Smooth muscle cell (in vitro differentiated cells): ENCODE measurements around the gene ECHDC3. TPM values are rescaled to one million over a fixed set of nuclear protein-coding genes. Genes with fewer than 3 reads are reported as not detected.

Source experiments
- DNase-seq: peaks from one replicate; lab custom pipeline; 2025; ENCODE audit not compliant: unreplicated experiment; lab: John Stamatoyannopoulos, UW
- H2AFZ ChIP-seq: fragments of 200-600 bp; sonication (generic); 2 replicates; pipeline ENCODE4 v1.6.0; 2016; ENCODE audit warnings: antibody characterized with exemption, low read depth, mild to moderate bottlenecking
- H3F3A ChIP-seq: fragments of 200-600 bp; sonication (generic); 2 replicates; pipeline ENCODE4 v1.6.0; 2017; ENCODE audit warnings: antibody characterized with exemption, low read depth
- H3K27ac ChIP-seq: fragments of 200-600 bp; sonication (generic); 2 replicates; pipeline ENCODE4 v1.5.1; 2016; ENCODE audit warnings: low read depth, mild to moderate bottlenecking
- H3K27me3 ChIP-seq: fragments of 200-600 bp; sonication (generic); 2 replicates; pipeline ENCODE4 v1.6.1; 2016; ENCODE audit warnings: low read depth, mild to moderate bottlenecking
- H3K36me3 ChIP-seq: fragments of 200-600 bp; sonication (generic); 2 replicates; pipeline ENCODE4 v1.5.1; 2016; ENCODE audit warnings: low read depth
- H3K4me1 ChIP-seq: fragments of 200-600 bp; sonication (generic); 2 replicates; pipeline ENCODE4 v1.5.1; 2016; ENCODE audit warnings: low read depth
- H3K4me2 ChIP-seq: fragments of 200-600 bp; sonication (generic); 2 replicates; pipeline ENCODE4 v1.6.0; 2016; ENCODE audit warnings: mild to moderate bottlenecking
- H3K4me3 ChIP-seq: fragments of 200-600 bp; sonication (generic); 2 replicates; pipeline ENCODE4 v1.5.1; 2016; ENCODE audit warnings: mild to moderate bottlenecking
- H3K79me2 ChIP-seq: fragments of 200-600 bp; sonication (generic); 2 replicates; pipeline ENCODE4 v1.6.0; 2016; ENCODE audit warnings: low read depth, mild to moderate bottlenecking
- H3K9ac ChIP-seq: fragments of 200-600 bp; sonication (generic); 2 replicates; pipeline ENCODE4 v1.6.0; 2016; ENCODE audit warnings: low read depth
- H3K9me3 ChIP-seq: fragments of 200-600 bp; sonication (generic); replicated peaks from 2 replicates; pipeline ENCODE4 v1.5.1; 2016; ENCODE audit warnings: low read depth
- H4K20me1 ChIP-seq: fragments of 200-600 bp; sonication (generic); 2 replicates; pipeline ENCODE4 v1.6.0; 2016; ENCODE audit warnings: low read depth
- CTCF ChIP-seq: fragments of 200-600 bp; sonication (generic); IDR thresholded peaks from 2 replicates; pipeline ENCODE4 v1.5.1; 2017; ENCODE audit warnings: borderline replicate concordance, mild to moderate bottlenecking, antibody characterized with exemption; ENCODE audit not compliant: insufficient read depth, poor library complexity, severe bottlenecking
- WGBS: methylation state at CpG from one replicate; pipeline ENCODE4 v1.1.7; 2016; ENCODE audit warnings: low lambda C conversion rate; 5-methylcytosine and 5-hydroxymethylcytosine counted together
- polyA plus RNA-seq: library from polyadenylated mRNA; unstranded; fragments of >200 nt; fragmentation: Nextera tagmentation; extraction: Ambion mirVana; gene quantifications from 2 replicates; pipeline ENCODE4 v1.2.1, GENCODE V29; 2016
- total RNA-seq: library from RNA; depleted of rRNA; stranded (reverse); fragments of >200 nt; gene quantifications from 2 replicates; pipeline ENCODE4 v1.2.3, GENCODE V29; 2014

The ECHDC3 gene
- total RNA-seq (10.2 and 14.1 TPM in 2 replicates), polyA plus RNA-seq (6.0 and 8.7 TPM in 2 replicates)

- Histone ChIP-seq H3K4me1 (peaks cover 5% of the 10 kb centered on the region), H4K20me1 (no peaks in the 10 kb centered on the region), H3K4me3 (peak within 1 kb of the TSS; percentile 45), H3K79me2 (no peaks in the 10 kb centered on the region), H2AFZ (peak within 1 kb of the TSS; percentile 37), H3K9me3 (no peaks in the 10 kb centered on the region), H3F3A (no peaks in the 10 kb centered on the region), H3K27ac (no peak within 1 kb of the TSS), H3K4me2 (peak within 1 kb of the TSS; percentile 81), H3K9ac (no peak within 1 kb of the TSS), H3K36me3 (no peaks in the 10 kb centered on the region), H3K27me3 (no peaks in the 10 kb centered on the region)
- TF ChIP-seq CTCF = no peak
- DNase-seq = no peak
- 36% methylated on average over 69 of the region's 93 CpGs for WGBS
Observed at GRCh38 chr10:11742009-11742778, at the start of gene ECHDC3. Gene ECHDC3, plus strand, starts transcription at chr10:11742382. Its CDS starts 195 bp downstream, at chr10:11742577.

DNA sequence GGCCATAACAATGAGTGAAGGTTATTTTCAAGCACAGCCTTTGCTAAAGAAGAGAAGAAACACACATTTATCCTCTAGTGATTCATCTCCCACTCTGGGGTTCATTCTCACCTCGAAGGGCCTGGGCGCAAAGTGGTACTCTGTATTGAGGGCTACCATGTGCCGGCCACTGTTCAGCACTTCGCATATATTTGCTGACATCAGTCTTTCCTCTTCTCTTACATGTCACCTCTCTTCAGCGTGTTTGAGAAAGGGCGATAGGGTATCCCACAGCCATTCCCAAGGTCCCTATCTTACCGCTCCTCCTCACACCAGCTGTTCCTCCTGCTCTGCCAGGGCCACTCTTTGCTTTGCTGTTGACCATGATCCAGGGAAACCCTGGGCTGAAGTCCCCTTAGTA, 48.8 kb upstream of the ECHDC3 start:
- no peak overlapping the region for H3K27ac ChIP-seq
- H3K79me2 ChIP-seq = no peaks in the 10 kb centered on the region
- no peak for TF ChIP-seq CTCF
- WGBS = 98% methylated on average over 7 of the region's 7 CpGs
- no peaks in the 10 kb centered on the region for H3K27me3 ChIP-seq
- no peak overlapping the region for H2AFZ ChIP-seq
- peaks cover 4% of the 10 kb centered on the region for H3K4me1 ChIP-seq
- H4K20me1 ChIP-seq = no peaks in the 10 kb centered on the region
- H3K4me2 ChIP-seq = no peak overlapping the region
- H3K9me3 ChIP-seq = no peaks in the 10 kb centered on the region
- H3F3A ChIP-seq = peaks cover 8% of the 10 kb centered on the region
- no peak overlapping the region for H3K9ac ChIP-seq
- DNase-seq = no peak
- no peaks in the 10 kb centered on the region for H3K36me3 ChIP-seq
- H3K4me3 ChIP-seq = no peak overlapping the region

GRCh38 chr10:11695779-11696178, 46.4 kb upstream of the ECHDC3 start:
- 97% methylated on average over 2 of the region's 2 CpGs for WGBS
- DNase-seq = no peak
- no peak overlapping the region for H3K27ac ChIP-seq

More at GRCh38 chr10:11695779-11696178, 46.4 kb upstream of the ECHDC3 start:
- H3K9me3 ChIP-seq = no peaks in the 10 kb centered on the region
- H3K27me3 ChIP-seq = no peaks in the 10 kb centered on the region
- no peaks in the 10 kb centered on the region for H3K36me3 ChIP-seq
- H3K4me3 ChIP-seq = no peak overlapping the region
- no peak overlapping the region for H3K4me2 ChIP-seq
- H4K20me1 ChIP-seq = no peaks in the 10 kb centered on the region
- no peak for TF ChIP-seq CTCF
- no peak overlapping the region for H3K9ac ChIP-seq
- H3K79me2 ChIP-seq = no peaks in the 10 kb centered on the region
- no peak overlapping the region for H2AFZ ChIP-seq
- no peaks in the 10 kb centered on the region for H3K4me1 ChIP-seq
- no peaks in the 10 kb centered on the region for H3F3A ChIP-seq
